H1 (cell line): ENCODE data around the gene C16orf87. TPM values are rescaled to one million over a fixed set of nuclear protein-coding genes. Genes with fewer than 3 reads are reported as not detected.

ENCODE experiments used
- CTCF ChIA-PET: fragments of 300-600 bp; sonication (Branson Sonifier 250); formaldehyde crosslinking; loops from one replicate; lab custom pipeline; 2021; ENCODE audit not compliant: partially characterized antibody; lab: Charles Lee
- POLR2A ChIA-PET: fragments of 300-600 bp; sonication (Branson Sonifier 250); formaldehyde crosslinking; loops from one replicate; lab custom pipeline; 2021; ENCODE audit warnings: inconsistent platforms; ENCODE audit not compliant: partially characterized antibody; lab: Charles Lee
- DNase-seq, 2 experiments: peaks; one replicate each; pipeline versions ENCODE4 v3.0.0 to v3.0.0-alpha.2; 2010 to 2022; ENCODE audit warnings: low spot score in 2 of 2, low read depth in 1 of 2, mixed read lengths in 1 of 2
- FAIRE-seq: peaks from 2 replicates; lab custom pipeline; 2011; peaks lifted over from hg19 to GRCh38; lab: Jason Lieb, UNC
- H2AFZ ChIP-seq: 2 replicates; pipeline ENCODE4 v1.8.1; 2012; ENCODE audit warnings: low read length, inconsistent platforms
- H2AK5ac ChIP-seq: 2 replicates; pipeline ENCODE4 v1.6.1; 2013; ENCODE audit warnings: low read depth, low read length
- H2BK120ac ChIP-seq: replicated peaks from 2 replicates; pipeline ENCODE3; 2013; ENCODE audit warnings: low read depth, low read length, inconsistent platforms
- H2BK12ac ChIP-seq: 2 replicates; pipeline ENCODE4 v1.6.1; 2013; ENCODE audit warnings: low read depth, low read length
- H2BK15ac ChIP-seq: 2 replicates; pipeline ENCODE4 v1.6.1; 2013; ENCODE audit warnings: low read length
- H2BK20ac ChIP-seq: 2 replicates; pipeline ENCODE4 v1.6.1; 2013; ENCODE audit warnings: low read length
- H2BK5ac ChIP-seq: 2 replicates; pipeline ENCODE4 v1.6.1; 2013; ENCODE audit warnings: low read depth, low read length
- H3K14ac ChIP-seq: 2 replicates; pipeline ENCODE4 v1.6.1; 2013; ENCODE audit warnings: inconsistent platforms; ENCODE audit not compliant: insufficient read length
- H3K18ac ChIP-seq: 2 replicates; pipeline ENCODE4 v1.6.1; 2013; ENCODE audit warnings: low read length; ENCODE audit errors: extremely low read depth
- H3K23ac ChIP-seq: 2 replicates; pipeline ENCODE4 v1.6.1; 2013; ENCODE audit warnings: inconsistent platforms; ENCODE audit not compliant: insufficient read length
- H3K23me2 ChIP-seq: 2 replicates; pipeline ENCODE4 v1.6.1; 2013; ENCODE audit warnings: low read depth, low read length
- H3K27ac ChIP-seq: 2 replicates; pipeline ENCODE4 v1.6.1; 2011; ENCODE audit warnings: low read depth, low read length, inconsistent platforms
- H3K27me3 ChIP-seq, 4 experiments: replicated peaks in 1 of 4; 1 replicate in 1 of 4; 2 replicates in 3 of 4; pipeline versions ENCODE4 v1.6.1 to v1.8.1; 2011 to 2013; ENCODE audit warnings: low read length in 3 of 4, mild to moderate bottlenecking in 3 of 4, inconsistent platforms in 2 of 4, mixed read lengths in 2 of 4, moderate library complexity in 1 of 4; ENCODE audit not compliant: control insufficient read depth in 3 of 4, insufficient read depth in 3 of 4; ENCODE audit errors: extremely low read depth in 1 of 4
- H3K36me3 ChIP-seq, 4 experiments: 2 replicates each; pipeline versions ENCODE4 v1.6.1 to v1.8.1; 2011 to 2013; ENCODE audit warnings: mild to moderate bottlenecking in 4 of 4, low read length in 3 of 4, moderate library complexity in 2 of 4, control low read depth in 1 of 4, inconsistent platforms in 1 of 4; ENCODE audit not compliant: insufficient read depth in 4 of 4, control insufficient read depth in 2 of 4
- H3K4ac ChIP-seq: replicated peaks from 2 replicates; pipeline ENCODE3; 2013; ENCODE audit warnings: low read length, low read depth, mixed read lengths, inconsistent platforms; ENCODE audit not compliant: insufficient read length
- H3K4me1 ChIP-seq, 4 experiments: replicated peaks in 1 of 4; 1 replicate in 1 of 4; 2 replicates in 3 of 4; pipeline versions ENCODE4 v1.6.1 to v1.8.1; 2011 to 2013; ENCODE audit warnings: low read length in 3 of 4, inconsistent platforms in 2 of 4, mixed read lengths in 1 of 4; ENCODE audit not compliant: insufficient read depth in 4 of 4, control insufficient read depth in 3 of 4
- H3K4me2 ChIP-seq, 2 experiments: 2 replicates each; pipeline versions ENCODE4 v1.6.1 to v1.8.1; 2011 to 2013; ENCODE audit warnings: low read depth in 2 of 2, low read length in 2 of 2, control low read depth in 1 of 2, inconsistent platforms in 1 of 2, mild to moderate bottlenecking in 1 of 2; ENCODE audit not compliant: insufficient read depth in 1 of 2
- H3K4me3 ChIP-seq, 4 experiments: fragments of 200-600, 300-600 bp in 1 of 4; sonication (generic), shearing (Covaris generic), sonication (Bioruptor Twin) in 1 of 4; 2 replicates each; pipeline versions ENCODE4 v1.5.1 to v1.8.1; 2011 to 2016; ENCODE audit warnings: low read length in 4 of 4, low read depth in 3 of 4, control low read depth in 2 of 4, inconsistent platforms in 2 of 4, mild to moderate bottlenecking in 2 of 4, mixed read lengths in 1 of 4, moderate library complexity in 1 of 4; ENCODE audit not compliant: insufficient read depth in 2 of 4; ENCODE audit errors: extremely low read depth in 1 of 4
- H3K56ac ChIP-seq: replicated peaks from 2 replicates; pipeline ENCODE3; 2013; ENCODE audit warnings: low read depth, mild to moderate bottlenecking, mixed read lengths, low read length, inconsistent platforms; ENCODE audit not compliant: insufficient read length
- H3K79me1 ChIP-seq: 2 replicates; pipeline ENCODE4 v1.6.1; 2013; ENCODE audit warnings: low read depth, low read length, control low read depth
- H3K79me2 ChIP-seq, 2 experiments: 2 replicates each; pipeline versions ENCODE4 v1.6.1 to v1.8.1; 2012 to 2013; ENCODE audit warnings: low read length in 2 of 2, mild to moderate bottlenecking in 2 of 2, inconsistent platforms in 1 of 2; ENCODE audit not compliant: insufficient read depth in 2 of 2, control insufficient read depth in 1 of 2
- H3K9ac ChIP-seq, 4 experiments: replicated peaks in 1 of 4; 1 replicate in 1 of 4; 2 replicates in 3 of 4; pipeline versions ENCODE4 v1.6.1 to v1.8.1; 2011 to 2013; ENCODE audit warnings: low read depth in 3 of 4, low read length in 3 of 4, control low read depth in 2 of 4, mild to moderate bottlenecking in 2 of 4, moderate library complexity in 2 of 4, inconsistent platforms in 1 of 4; ENCODE audit errors: extremely low read depth in 1 of 4
- H3K9me3 ChIP-seq, 2 experiments: 2 replicates each; pipeline versions ENCODE4 v1.6.1 to v1.8.1; 2012 to 2013; ENCODE audit warnings: mild to moderate bottlenecking in 2 of 2, moderate library complexity in 2 of 2, control low read depth in 1 of 2, inconsistent platforms in 1 of 2, low read depth in 1 of 2, low read length in 1 of 2, mixed read lengths in 1 of 2; ENCODE audit not compliant: insufficient read depth in 2 of 2
- H4K20me1 ChIP-seq, 2 experiments: replicated peaks in 1 of 2; 2 replicates each; pipeline versions ENCODE3 to v1.8.1; 2011 to 2013; ENCODE audit warnings: inconsistent platforms in 2 of 2, low read length in 2 of 2, mild to moderate bottlenecking in 1 of 2; ENCODE audit not compliant: insufficient read depth in 2 of 2, control insufficient read depth in 1 of 2
- H4K5ac ChIP-seq: 2 replicates; pipeline ENCODE4 v1.6.1; 2013; ENCODE audit warnings: low read length, low read depth, mixed read lengths, inconsistent platforms; ENCODE audit not compliant: insufficient read length
- H4K8ac ChIP-seq: 2 replicates; pipeline ENCODE4 v1.8.0; 2013; ENCODE audit warnings: mild to moderate bottlenecking, moderate library complexity, low read length, inconsistent platforms; ENCODE audit not compliant: insufficient read depth; ENCODE audit errors: extremely low read depth
- H4K91ac ChIP-seq: replicated peaks from 2 replicates; pipeline ENCODE3; 2013; ENCODE audit warnings: low read length, mixed read lengths, inconsistent platforms; ENCODE audit not compliant: insufficient read length
- BCL11A ChIP-seq, 2 experiments: IDR thresholded peaks; one replicate each; pipeline ENCODE4 v1.6.1; 2011; ENCODE audit warnings: low read depth in 2 of 2, low read length in 2 of 2, mild to moderate bottlenecking in 2 of 2
- BRCA1 ChIP-seq: IDR thresholded peaks from 2 replicates; pipeline ENCODE4 v1.6.1; 2012; ENCODE audit warnings: low read depth, low read length, improper control_type of control experiment
- CTBP2 ChIP-seq: IDR thresholded peaks from 2 replicates; pipeline ENCODE4 v1.7.0; 2011; ENCODE audit warnings: borderline replicate concordance, mild to moderate bottlenecking, moderate library complexity, mixed read lengths, low read length; ENCODE audit not compliant: insufficient read depth, insufficient read length
- NRF1 ChIP-seq: IDR thresholded peaks from 2 replicates; pipeline ENCODE4 v1.6.1; 2011; ENCODE audit warnings: mild to moderate bottlenecking, low read depth, low read length, improper control_type of control experiment
- RXRA ChIP-seq: IDR thresholded peaks from 2 replicates; pipeline ENCODE4 v1.6.1; 2011; ENCODE audit warnings: low read depth, mild to moderate bottlenecking, low read length, moderate library complexity; ENCODE audit not compliant: insufficient read depth
- SP1 ChIP-seq: IDR thresholded peaks from 2 replicates; pipeline ENCODE4 v1.6.1; 2011; ENCODE audit warnings: low read depth, low read length
- SP2 ChIP-seq: IDR thresholded peaks from 2 replicates; pipeline ENCODE4 v1.6.1; 2012; ENCODE audit warnings: mild to moderate bottlenecking, low read length, inconsistent platforms
- SUZ12 ChIP-seq: fragments of 200-600 bp; sonication (generic); IDR thresholded peaks from 2 replicates; pipeline ENCODE4 v1.6.1; 2012; ENCODE audit warnings: mild to moderate bottlenecking, inconsistent platforms, low read length, moderate library complexity, mixed read lengths
- WGBS, 2 experiments: shearing (Covaris generic) in 1 of 2; methylation state at CpG; one replicate each; pipeline versions ENCODE4 v1.1.6 to v1.1.7; 2013 to 2015; ENCODE audit warnings: low lambda C conversion rate in 2 of 2, mixed read lengths in 2 of 2, inconsistent platforms in 1 of 2, low coverage in 1 of 2, missing lambda C conversion rate in 1 of 2; ENCODE audit not compliant: insufficient replicate concordance in 2 of 2, insufficient coverage in 1 of 2, insufficient read length in 1 of 2; ENCODE audit errors: extremely low coverage in 1 of 2, missing lambda C conversion rate in 1 of 2; 5-methylcytosine and 5-hydroxymethylcytosine counted together
- polyA plus RNA-seq, 7 experiments: library from polyadenylated mRNA; depleted of rRNA in 3 of 7; stranded (reverse) in 5 of 7; unstranded in 2 of 7; fragments of >200 nt in 5 of 7; fragments of 200-250 nt in 2 of 7; gene quantifications; 1 replicate in 5 of 7; 2 replicates in 1 of 7; 4 replicates in 1 of 7; pipeline versions ENCODE4 v1.2.1 to v1.2.3, GENCODE V29; 2011 to 2013; ENCODE audit warnings: missing spikeins in 2 of 7, mixed read lengths in 2 of 7
- total RNA-seq: library from RNA; stranded (reverse); fragmentation: NEBNext Ultra II Directional; extraction: Animal tissue kit (Norgen Biotek cat#: 25700); gene quantifications from 2 replicates; pipeline ENCODE4 v1.2.1, GENCODE V29; 2021
- TF ChIP-seq, protein P1 (sequence below), 3 experiments: IDR thresholded peaks; 1 replicate in 2 of 3; 2 replicates in 1 of 3; pipeline versions ENCODE4 v1.5.1 to v1.6.1; 2011; ENCODE audit warnings: low read length in 3 of 3, mild to moderate bottlenecking in 3 of 3, inconsistent platforms in 2 of 3, low read depth in 1 of 3, moderate library complexity in 1 of 3; ENCODE audit not compliant: insufficient read depth in 1 of 3; ENCODE audit errors: control extremely low read depth in 1 of 3

C16orf87 gene
- total and polyA plus RNA-seq, 2 of the 8 experiments (the other 6 are each of a cell fraction or from before 2014, with no cell fraction given), result 4.8 to 21.8 TPM

DNA sequence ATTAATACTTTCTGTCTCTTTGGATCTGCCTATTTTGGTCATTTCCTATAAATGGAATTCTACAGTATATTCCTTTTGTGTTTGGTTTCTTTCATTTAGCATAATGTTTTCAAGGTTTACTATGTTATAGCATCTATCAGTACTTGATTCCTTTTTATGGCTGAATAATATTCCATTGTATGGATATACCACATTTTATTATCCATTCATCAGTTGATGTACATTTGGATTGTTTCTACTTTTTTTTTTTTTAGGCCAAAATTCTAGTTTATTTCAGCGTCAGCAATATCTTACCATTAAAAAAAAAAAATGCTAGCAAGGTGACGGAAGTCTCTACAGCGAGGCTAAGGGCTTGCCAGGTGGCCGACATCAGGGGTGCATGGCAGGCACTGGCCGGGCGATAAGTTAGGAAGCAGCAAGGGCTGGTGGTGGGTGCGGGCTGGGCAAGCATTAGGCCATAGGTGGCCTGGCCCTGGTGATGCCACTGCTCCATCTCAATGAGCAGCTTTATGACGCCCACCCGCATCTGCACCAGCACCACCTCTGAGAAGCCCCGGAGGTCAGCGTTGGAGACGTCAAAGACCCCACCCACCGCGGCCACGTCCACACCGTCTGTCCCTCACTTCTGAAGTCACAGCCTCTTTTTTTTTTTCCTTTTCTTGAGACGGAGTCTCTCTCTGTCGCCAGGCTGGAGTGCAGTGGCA is 11.4 kb upstream of the C16orf87 start:
- no peak overlapping the region for H3K23ac ChIP-seq
- H3K56ac ChIP-seq, result no peak overlapping the region
- no peak for TF ChIP-seq CTBP2
- no peak for TF ChIP-seq SP2
- no peak for TF ChIP-seq BCL11A (IDR thresholded peaks at IDR 0.05; ENCODE audit: low read depth in 2 of 2, low read length in 2 of 2)
- TF ChIP-seq, protein P1, sequence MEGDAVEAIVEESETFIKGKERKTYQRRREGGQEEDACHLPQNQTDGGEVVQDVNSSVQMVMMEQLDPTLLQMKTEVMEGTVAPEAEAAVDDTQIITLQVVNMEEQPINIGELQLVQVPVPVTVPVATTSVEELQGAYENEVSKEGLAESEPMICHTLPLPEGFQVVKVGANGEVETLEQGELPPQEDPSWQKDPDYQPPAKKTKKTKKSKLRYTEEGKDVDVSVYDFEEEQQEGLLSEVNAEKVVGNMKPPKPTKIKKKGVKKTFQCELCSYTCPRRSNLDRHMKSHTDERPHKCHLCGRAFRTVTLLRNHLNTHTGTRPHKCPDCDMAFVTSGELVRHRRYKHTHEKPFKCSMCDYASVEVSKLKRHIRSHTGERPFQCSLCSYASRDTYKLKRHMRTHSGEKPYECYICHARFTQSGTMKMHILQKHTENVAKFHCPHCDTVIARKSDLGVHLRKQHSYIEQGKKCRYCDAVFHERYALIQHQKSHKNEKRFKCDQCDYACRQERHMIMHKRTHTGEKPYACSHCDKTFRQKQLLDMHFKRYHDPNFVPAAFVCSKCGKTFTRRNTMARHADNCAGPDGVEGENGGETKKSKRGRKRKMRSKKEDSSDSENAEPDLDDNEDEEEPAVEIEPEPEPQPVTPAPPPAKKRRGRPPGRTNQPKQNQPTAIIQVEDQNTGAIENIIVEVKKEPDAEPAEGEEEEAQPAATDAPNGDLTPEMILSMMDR (IDR thresholded peaks at IDR 0.05; ENCODE audit: control extremely low read depth in 1 of 3, insufficient read depth in 1 of 3, low read depth in 1 of 3, low read length in 3 of 3), result no peak
- TF ChIP-seq RXRA, result no peak
- no peak for TF ChIP-seq BRCA1
- TF ChIP-seq SP1, result no peak
- no peak for TF ChIP-seq NRF1
- TF ChIP-seq SUZ12, result no peak
- CTCF ChIA-PET, result interaction anchor here (0.7 to 1.4 kb wide), 3 partner anchors 71 to 168 kb away, joined by 3 to 4 read pairs (median 3); no protein-coding TSS in a partner anchor
- no peak overlapping the region for H4K5ac ChIP-seq
- no peak overlapping the region for H3K27ac ChIP-seq
- no peak overlapping the region for H4K8ac ChIP-seq
- peaks cover 3 to 4% of the 10 kb centered on the region in 2 experiments; a peak in 1 of 4 replicates for H3K9me3 ChIP-seq
- H3K27me3 ChIP-seq, result no peaks in the 10 kb centered on the region
- no peak for FAIRE-seq
- POLR2A ChIA-PET, result interaction anchor here (1.3 kb wide), 1 partner anchor 10 kb away, joined by 4 read pairs; no protein-coding TSS in a partner anchor
- H2BK20ac ChIP-seq, result no peak overlapping the region
- peak in 1 of 2 experiments; percentile 23 for DNase-seq
- no peaks in the 10 kb centered on the region for H3K4me1 ChIP-seq
- no peak overlapping the region for H2BK120ac ChIP-seq
- H2BK12ac ChIP-seq, result no peak overlapping the region
- H4K20me1 ChIP-seq, result no peaks in the 10 kb centered on the region
- no peak overlapping the region for H3K14ac ChIP-seq
- WGBS, 2 experiments, result 95% methylated on average over 13 of the region's 18 CpGs; no CpG with 5 or more reads in 1 of the 2 experiments
- H2AFZ ChIP-seq, result no peak overlapping the region
- H2BK5ac ChIP-seq, result no peak overlapping the region
- H3K4me3 ChIP-seq, result no peak overlapping the region
- H4K91ac ChIP-seq, result no peak overlapping the region
- no peaks in the 10 kb centered on the region for H3K79me1 ChIP-seq
- no peak overlapping the region for H2BK15ac ChIP-seq
- H2AK5ac ChIP-seq, result no peak overlapping the region
- no peak overlapping the region for H3K9ac ChIP-seq
- H3K79me2 ChIP-seq, result no peaks in the 10 kb centered on the region
- no peaks in the 10 kb centered on the region for H3K36me3 ChIP-seq
- H3K4me2 ChIP-seq, result no peak overlapping the region
- no peaks in the 10 kb centered on the region for H3K23me2 ChIP-seq
- no peak overlapping the region for H3K18ac ChIP-seq
- H3K4ac ChIP-seq, result no peak overlapping the region
